G401 (cell line): ENCODE data around the gene NRF1. TPM values are rescaled to one million over a fixed set of nuclear protein-coding genes. Genes with fewer than 3 reads are reported as not detected.

Experiments
- DNase-seq: peaks from one replicate; pipeline ENCODE4 v3.0.0-alpha.2; 2015; ENCODE audit warnings: low spot score
- in situ Hi-C: cut with HindIII; loops from 2 replicates; pipeline ENCODE4 v1.10.0; 2016; ENCODE audit warnings: low sequenced_read_pairs, mixed read lengths
- total RNA-seq: library from RNA; depleted of rRNA; stranded (reverse); fragments of >200 nt; shearing (Covaris generic); gene quantifications from 2 replicates; pipeline ENCODE4 v1.2.3, GENCODE V29; 2014

The NRF1 gene
- total RNA-seq, 1 experiment from 2014 or later, result 23.6 TPM

DNA sequence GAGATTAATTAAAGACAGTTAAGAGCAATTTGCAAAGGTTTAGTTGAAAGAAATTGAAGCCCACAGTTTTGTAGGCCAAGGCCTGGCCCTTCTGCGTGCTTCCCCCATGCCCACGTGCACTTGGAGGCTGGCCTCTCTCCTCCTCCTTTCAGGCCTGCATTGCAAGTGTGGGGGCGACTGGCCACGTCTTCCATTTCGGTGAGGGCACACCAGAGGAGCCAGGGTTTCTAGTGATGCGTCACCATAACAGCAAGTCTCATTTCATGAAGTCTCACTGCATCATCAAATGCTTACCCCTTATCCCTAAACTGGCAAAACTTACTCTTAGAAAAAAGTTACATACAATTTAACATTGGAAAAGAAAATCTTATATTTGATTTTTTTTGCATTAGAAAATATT is 141.2 kb downstream of the NRF1 start:
- in situ Hi-C loops, result loop anchor here (5.0 kb wide), 1 partner anchor 45 kb away; no protein-coding TSS in a partner anchor
- no peak for DNase-seq

GRCh38 chr7:129754406-129754805 is 142.9 kb downstream of the NRF1 start:
- in situ Hi-C loops, result loop anchor here (5.0 kb wide), 1 partner anchor 43 kb away; no protein-coding TSS in a partner anchor
- DNase-seq, result no peak

- in situ Hi-C loops, result no loop called here
- DNase-seq, result no peak
These were observed 146.5 kb downstream of the NRF1 start for GRCh38 chr7:129757991-129758390.

DNA sequence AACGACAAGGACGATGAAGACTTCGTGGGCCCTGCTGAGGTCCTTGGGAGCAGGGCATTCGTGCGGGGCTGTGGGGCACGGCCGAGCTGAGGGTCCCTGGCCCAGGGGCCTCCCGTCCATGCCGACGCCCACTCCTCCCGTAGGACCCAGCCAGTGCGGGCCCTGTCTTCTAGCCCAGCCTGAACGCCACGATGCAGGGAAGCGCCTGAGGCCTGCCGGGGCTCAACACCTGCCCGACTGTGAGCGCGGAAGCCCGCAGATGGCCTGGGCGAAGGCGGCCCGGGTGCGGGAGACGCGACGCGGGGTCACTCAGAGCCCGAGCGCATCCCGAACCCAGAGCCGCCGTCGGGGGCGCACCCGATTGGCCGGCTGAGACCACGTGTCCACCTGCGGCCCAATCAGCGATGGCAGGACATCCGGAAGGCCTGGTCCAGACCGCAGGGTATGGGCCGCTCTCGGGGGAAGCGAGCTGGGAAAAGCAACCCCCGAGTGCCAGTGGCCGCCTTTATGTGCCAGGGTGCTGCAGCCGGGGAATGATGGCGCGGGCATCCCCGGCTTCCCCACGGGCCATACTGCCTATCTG is 151.0 kb downstream of the NRF1 start:
- in situ Hi-C loops, result no loop called here
- DNase-seq, result no peak

- DNase-seq, result no peak
- in situ Hi-C loops, result no loop called here
These were observed 152.9 kb downstream of the NRF1 start for GRCh38 chr7:129764247-129765084.

DNA sequence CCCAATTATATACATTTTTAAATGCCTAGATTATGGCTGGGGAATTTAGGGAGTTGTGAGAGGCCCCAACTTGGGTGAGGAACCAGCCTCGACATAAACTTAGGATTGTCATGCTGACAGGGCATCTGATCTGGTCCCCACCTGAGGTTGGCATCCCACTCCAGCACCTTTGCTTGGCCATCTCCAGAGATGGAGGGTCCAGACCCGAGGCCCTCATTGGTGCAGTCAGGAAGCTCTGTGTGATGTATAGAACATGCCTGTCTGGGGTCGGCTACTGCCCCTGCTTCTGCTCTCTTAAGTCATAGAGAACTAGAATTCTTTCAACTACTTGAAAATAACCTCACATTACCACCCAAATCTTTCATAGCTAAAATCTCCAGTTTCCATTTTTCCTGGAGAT is 153.8 kb downstream of the NRF1 start:
- in situ Hi-C loops, result no loop called here

GRCh38 chr7:129767120-129768015 is 155.8 kb downstream of the NRF1 start:
- no peak for DNase-seq
- in situ Hi-C loops, result no loop called here

More for the DNA sequence above, 153.8 kb downstream of the NRF1 start:
- no peak for DNase-seq

DNA sequence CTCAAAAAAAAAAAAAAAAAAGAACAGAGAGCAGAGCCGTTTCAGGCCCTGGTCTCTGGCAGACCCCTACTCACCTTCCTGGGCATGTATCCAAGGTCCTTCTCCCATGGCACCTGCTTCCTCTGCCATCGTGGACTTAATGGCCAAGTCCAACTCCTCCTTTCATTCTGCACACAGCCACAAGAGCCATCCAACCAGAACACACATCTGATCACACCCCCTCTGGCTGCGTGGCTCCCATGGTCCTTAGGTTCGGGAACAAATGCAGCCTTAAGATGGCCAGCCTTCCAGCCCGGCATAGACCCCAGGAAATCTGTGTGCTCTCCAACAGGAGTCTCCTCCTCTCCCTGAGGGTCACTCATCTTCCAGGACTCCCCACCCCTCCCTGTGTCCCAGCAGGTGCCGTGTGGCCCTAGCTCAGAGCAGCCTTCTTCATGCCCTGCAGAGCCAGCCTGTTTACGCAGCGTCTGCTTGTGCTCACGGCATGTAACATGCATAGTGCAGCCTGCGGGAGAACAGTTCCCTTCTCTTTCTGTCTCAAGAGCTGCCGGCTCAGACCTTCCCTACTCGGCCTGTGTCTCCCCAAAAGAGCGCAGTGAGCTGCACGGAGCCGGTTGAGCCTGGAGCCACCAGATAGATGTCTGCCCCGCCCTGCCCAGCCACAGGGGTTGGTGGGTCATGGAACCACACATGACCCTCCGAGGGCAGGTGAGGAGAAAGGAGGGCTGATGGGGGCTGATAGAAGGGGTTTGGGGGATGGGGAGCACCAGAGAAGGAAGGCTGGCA is 157.3 kb downstream of the NRF1 start:
- DNase-seq, result no peak
- in situ Hi-C loops, result no loop called here

GRCh38 chr7:129769400-129769774 is 157.9 kb downstream of the NRF1 start:
- no peak for DNase-seq
- in situ Hi-C loops, result no loop called here

DNA sequence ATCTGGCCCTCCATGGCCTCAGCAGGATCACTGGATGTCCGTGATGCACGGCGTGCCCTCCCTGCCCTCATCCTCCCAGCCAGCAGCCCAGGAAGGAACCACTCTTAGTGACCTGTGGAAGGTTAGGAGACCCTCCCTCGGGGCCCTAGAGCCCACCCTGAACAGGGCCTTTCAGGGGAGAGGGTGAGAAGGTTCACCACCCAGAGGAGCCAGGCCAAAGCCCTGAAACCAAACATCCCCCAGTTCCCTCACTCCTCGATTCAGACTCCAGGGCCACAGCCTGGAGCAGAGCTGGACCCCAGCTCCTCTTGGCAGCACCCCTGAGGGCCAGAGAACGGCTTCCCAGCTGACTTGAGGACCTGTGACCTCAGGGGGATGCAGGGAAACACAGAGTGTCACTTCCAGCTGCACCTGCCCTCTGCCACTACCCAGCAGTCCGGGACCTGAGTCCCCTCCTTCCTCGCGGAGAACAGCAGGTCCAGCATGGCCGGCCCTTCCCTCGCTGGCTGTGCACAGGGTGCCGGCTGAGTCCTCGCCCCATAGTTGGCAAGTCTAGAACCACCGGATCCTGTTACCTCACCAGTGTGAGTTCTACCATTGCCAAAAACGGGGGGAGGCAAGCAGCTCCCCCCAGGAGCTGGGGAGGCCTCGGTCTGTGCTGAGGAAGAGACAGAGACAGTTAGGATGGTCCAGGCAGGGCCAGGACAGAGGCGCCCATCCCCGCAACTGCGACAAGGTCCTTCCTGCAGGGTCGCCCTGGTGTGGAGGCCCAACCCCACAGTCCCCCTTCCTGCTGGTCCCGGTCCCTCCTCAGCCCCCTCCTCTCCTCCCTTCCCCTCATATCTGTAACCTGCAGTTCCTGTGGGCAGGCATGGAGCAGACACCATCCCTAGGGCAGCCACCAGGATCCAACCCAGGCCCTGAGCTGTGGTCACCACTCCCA is 158.6 kb downstream of the NRF1 start:
- DNase-seq, result no peak

GRCh38 chr7:129771201-129771927 is 159.8 kb downstream of the NRF1 start:
- in situ Hi-C loops, result no loop called here
- no peak for DNase-seq

More for the DNA sequence above, 158.6 kb downstream of the NRF1 start:
- in situ Hi-C loops, result no loop called here

GRCh38 chr7:129771928-129772479 is 160.5 kb downstream of the NRF1 start:
- no peak for DNase-seq
- in situ Hi-C loops, result no loop called here

GRCh38 chr7:129772646-129773280 is 161.2 kb downstream of the NRF1 start:
- in situ Hi-C loops, result no loop called here
- no peak for DNase-seq

DNA sequence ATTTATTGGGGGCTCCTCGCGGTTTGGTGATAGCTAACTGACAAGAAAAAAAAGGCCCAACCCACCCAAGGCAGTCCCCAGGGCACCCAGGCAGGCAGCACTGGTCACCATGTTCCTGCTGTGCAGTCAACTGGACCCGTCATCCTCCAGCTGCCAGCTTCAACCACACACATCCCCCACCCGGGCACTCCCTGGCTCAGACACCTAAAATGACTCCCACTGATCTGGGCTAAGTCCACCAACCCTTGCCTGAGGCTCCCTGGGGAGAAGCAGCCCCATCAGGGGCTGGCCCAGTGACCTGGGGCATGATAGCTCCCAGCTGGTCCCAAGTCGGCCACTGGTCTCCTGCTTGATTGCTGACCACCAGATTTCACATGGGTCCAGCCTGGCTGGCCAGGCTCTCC is 161.8 kb downstream of the NRF1 start:
- in situ Hi-C loops, result no loop called here
- no peak for DNase-seq

- DNase-seq, result no peak
- in situ Hi-C loops, result no loop called here
These were observed 162.4 kb downstream of the NRF1 start for GRCh38 chr7:129773871-129774270.

DNA sequence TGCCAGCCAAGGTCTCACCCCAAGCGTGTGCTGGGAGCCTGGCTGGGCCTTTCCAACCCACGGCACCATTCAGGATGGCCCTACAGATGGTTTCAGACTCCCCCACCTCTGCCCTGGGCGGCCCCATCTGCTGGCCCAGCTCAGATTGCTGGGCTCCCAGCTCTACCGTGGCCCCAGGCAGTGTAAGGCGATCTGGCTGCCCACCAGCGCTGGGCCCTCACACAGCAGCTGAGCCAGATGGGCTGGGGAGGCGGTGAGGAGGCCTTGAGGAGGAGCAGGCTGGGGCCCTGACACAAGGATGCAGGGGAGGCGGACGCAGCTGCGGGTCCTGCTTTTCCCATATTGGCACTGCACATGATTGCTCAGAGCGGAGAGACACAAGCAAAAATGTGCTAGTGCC is 162.8 kb downstream of the NRF1 start:
- in situ Hi-C loops, result no loop called here
- DNase-seq, result no peak
